Lung microvascular endothelial cell (primary cell): ENCODE measurements around the gene HS3ST6. TPM values are rescaled to one million over a fixed set of nuclear protein-coding genes. Genes with fewer than 3 reads are reported as not detected.
A peak's percentile ranks its signal among the peaks of the same experiment; 100 is the strongest.
"Not testable (repeated sequence)": the region's sequence is repeated elsewhere in the genome, so short reads cannot be mapped to it uniquely, and the experiment has no call there.

ENCODE experiments used
- DNase-seq, 2 donors: peaks; one replicate each; pipeline versions ENCODE4 v3.0.0 to v3.0.0-alpha.2; 2010; ENCODE audit warnings: low read depth in 2 of 2
- total RNA-seq: library from RNA; depleted of rRNA; stranded (reverse); fragments of >200 nt; gene quantifications from 2 replicates; pipeline ENCODE4 v1.2.1, GENCODE V29; 2014

HS3ST6 gene
- total RNA-seq, 1 donor from 2014 or later, result not detected

DNA sequence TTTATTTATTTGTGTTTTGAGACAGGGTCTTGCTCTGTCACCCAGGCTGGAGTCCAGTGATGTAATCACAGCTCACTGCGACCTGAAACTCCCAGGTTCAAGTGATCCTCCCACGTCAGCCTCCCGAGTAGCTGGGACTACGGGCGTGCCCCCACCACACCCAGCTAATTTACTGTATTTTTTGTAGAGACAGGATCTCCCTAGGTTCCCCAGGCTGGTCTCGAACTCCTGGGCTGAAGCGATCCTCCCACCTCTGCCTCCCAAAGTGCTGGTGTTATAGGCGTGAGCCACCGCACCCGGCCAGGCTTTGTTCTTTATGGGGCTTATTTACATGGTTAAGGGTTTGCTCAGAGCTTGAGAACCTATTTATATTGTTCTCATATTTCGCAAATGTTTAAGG, 40.4 kb downstream of the HS3ST6 start:
- no peak for DNase-seq

DNA sequence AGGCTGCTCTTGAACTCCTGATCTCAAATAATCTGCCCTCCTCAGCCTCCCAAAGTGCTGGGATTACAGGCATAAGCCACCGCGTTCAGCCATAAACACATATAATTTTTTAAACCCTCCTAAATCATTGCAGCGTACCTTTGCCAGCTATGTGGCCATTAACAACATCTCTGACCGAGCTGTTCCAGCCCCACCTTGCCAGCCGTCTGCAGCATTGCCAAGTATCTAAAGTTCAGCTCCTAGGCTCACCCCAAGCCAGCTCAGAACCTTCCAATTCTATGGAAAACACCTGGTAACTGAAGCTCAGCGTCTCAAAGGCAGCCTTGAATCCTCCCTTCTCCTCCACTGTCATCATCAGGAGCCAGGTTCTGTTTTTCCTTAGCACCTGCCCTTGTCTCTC, 41.1 kb downstream of the HS3ST6 start:
- no peak for DNase-seq

DNA sequence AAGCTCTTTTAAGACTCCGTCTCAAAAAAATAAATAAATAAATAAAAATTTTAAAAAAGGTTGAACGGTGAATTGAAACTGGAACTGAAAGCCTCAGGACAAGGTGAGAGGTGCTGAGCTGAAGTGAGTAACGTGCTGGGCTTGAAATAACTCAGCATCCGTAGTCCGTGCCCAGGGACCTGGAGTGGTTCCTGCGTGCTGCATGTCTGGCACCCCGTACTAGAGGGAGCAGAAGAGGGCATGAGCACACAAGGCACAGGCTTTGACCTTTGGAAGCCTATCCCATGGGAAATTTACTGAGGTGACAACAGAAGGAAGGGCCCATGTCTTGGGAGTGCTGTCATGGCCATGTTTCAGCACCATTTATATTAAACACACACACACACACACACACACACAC, 41.7 kb downstream of the HS3ST6 start:
- no peak for DNase-seq

DNA sequence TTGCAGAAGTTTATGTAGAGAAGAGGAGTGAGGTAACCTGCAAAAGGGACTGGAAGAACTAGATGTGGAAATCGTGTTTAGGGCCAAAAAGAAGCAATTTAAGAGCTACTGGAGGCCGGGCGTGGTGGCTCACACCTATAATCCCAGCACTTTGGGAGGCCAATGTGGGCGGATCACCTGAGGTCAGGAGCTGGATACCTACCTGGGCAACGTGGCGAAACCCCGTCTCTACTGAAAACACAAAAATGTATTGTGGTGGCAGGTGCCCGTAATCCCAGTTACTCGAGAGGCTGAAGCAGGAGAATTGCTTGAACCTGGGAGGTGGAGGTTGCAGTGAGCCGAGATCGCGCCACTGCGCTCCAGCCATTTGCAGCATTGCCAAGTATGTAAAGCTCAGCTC, 42.1 kb downstream of the HS3ST6 start:
- DNase-seq, result not testable (repeated sequence)

DNA sequence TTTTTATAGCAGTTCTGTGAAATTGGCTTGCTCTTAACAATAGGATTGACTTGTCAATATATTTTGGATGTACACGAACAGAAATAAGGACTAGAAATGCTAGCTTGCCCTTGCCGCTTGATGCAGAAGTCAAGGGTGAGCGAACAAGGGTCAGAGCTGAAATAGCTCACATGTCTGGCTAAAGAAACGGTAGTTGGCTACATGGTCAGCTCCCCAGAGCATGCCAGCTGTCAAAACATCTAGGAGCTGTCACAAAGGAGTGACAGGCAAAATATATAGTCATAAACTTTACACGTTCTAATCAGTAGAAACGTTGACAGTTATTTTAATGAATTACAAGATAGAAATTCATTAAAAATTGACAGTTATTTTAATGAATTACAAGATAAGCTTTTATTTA, 43.4 kb downstream of the HS3ST6 start:
- DNase-seq, result no peak

DNA sequence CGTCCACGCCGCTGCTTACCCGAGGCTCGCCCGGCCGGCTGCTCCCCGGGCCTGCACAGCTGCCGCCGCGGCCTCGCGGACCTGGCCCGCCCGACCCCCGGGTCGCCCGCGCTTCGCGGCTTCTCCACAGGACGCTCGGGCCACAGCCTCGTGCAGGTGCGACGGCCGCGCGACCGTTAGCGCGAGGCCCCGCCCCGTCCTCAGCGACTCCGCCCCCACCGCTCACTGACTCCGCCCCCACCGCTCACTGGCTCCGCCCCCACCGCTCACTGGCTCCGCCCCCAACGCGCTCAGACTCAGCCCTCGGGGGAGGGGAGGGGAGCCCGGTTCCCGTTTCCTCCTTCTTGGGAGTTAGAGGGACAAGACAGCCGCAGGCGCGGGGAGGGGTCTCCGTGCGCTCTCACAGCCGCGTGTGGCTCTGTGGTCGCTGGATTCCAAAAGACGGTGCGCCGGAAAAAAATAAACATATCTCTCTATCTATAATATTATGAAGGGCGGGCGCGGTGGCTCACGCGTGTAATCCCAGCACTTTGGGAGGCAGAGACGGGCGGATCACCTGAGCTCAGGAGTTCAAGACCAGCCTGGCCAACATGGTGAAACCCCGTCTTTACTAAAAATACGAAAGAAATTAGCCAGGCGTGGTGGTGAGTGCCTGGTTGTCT, 46.1 kb downstream of the HS3ST6 start, which contains the start of gene MEIOB:
MEIOB (minus strand) TSS at position 191 of the 662 bp plus-strand sequence. CDS start 3,989 bp downstream, outside the sequence.
- peak; percentile 8 to 34 for DNase-seq

DNA sequence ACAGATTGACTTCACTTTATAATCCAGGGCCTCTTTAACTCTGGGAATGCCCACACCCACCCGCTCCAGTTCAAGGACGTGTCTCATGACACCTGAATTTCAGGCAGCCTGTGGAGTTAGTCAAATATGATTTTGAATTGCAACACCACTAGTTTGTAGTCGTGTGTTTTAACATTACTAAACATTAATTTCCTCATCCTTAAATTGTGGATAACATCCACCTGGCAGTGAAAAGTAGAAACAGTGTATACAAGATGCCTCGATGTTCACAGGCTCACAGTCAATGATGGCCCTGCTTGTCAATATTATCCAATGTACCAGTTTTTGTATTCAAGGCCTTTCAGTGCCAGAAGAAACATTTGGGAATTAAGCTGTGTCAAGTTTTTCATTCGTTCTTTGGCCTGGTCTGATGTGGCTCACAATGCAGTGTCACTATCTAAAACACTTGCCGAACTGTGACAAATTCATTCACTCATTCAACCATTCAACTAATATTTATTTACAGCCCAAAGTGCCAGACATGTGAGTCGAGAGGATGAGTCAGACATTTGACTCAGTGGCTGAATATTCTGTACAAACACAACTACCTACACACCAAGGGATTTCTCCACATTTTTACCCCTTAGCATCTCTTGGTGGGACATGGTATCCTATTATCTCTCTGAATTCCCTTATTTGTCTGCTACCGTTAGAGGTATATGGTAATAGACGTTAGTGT, 47.7 kb downstream of the HS3ST6 start:
- DNase-seq, result peak; percentile 26 to 59

DNA sequence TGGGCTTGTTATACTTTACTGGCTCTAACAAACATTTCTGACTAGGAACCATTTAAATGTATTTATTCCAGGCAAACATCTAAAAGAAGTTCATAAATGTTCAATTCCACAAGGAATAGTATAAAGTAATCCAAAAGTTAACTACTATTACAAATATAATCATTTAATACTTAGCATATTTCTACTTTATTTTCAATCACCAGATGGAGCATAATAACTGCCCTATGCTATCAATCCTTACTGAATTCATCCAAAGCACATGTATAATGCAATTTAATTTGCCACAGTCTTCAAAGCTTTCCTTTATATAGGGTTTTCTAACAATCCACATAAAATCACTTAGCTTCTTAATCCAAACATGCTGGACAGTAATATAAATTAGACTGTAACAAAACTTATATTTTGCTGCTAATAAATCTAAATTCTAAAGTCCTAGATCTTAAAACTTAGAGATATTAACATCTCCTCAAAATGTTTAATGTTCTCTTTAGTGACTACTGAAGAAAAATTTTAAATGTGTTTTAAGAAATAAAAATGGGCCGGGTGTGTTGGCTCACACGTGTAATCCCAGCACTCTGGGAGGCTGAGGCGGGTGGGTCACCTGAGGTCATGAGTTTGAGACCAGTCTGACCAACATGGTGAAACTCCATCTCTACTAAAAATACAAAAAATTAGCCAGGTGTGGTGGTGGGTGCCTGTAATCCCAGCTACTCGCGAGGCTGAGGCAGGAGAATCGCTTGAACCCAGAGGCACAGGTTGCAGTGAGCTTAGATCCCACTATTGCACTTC, 52.1 kb downstream of the HS3ST6 start:
- no peak for DNase-seq

DNA sequence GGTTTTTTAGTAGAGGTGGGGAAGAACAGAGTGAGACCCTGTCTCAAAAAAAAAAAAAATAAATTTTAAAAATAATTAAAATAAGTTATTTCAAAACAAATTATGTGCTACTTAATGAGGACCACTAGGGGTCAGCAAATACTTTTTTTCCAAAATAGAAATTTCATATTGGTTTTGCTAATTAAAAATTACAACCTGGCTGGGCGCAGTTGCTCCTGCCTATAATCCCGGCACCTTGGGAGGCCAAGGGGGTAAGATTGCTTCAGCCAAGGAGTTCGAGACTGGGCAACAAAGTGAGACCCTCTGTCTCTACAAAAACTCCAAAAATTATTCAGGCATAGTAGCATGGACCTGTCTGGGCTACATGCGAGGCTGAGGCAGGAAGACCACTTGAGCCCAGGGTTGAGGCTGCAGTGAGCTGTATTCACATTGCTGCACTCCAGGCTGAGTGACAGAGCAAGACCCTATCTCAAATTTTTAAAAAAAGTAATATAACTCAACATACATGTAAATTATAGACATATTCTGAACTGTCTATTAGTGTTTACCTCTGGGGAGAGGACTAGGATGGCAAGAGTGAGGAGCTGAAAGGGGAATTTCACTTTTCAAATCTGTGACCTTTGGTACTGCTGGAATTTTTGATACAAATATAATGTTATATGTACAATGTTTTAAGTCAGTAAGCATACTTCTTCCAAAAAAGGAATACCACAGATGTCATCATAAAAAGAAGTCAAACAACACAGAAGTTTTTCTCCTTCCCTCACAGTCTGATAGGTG, 54.3 kb downstream of the HS3ST6 start:
- peak; percentile 55 to 65 for DNase-seq

DNA sequence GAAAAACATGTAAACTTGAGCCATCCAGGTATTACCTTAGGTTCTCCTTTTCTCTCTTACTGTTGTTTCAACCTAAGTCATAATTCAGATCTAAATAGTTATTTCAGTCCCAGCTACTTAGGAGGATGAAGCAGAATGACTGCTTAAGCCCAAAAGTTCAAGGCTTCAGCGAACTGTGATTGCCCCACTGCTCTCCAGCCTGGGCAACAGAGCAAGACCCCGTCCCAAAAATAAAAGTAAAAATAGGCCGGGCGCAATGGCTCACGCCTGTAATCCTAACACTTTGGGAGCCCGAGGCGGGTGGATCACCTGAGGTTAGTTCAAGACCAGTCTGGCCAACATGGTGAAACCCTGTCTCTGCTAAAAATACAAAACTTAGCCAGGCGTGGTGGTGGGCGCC, 55.8 kb downstream of the HS3ST6 start:
- no peak for DNase-seq

DNA sequence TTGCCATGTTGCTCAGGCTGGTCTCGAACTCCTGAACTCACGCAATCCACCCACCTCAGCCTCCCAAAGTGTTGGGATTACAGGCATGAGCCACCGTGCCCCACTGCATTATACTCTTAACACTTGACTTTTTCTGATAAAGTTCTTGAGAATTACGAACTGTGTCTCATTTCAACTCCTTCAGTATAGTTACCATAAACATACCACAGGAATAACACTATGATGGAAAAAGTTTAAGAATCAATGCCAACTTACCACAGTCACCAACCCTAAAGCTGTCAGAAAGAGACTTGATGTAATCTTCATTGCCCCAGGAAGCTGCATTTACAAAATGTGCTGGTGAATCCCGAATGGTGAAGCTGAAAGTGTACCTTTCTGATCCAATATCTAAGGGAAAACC, 56.5 kb downstream of the HS3ST6 start:
- no peak for DNase-seq

Other genes starting within 250 kb of the HS3ST6 start
- 33.1 and 48.4 TPM in 2 replicates for gene JPT2, start 240.1 kb downstream of the HS3ST6 start, total RNA-seq
- gene MAPK8IP3, start 212.2 kb downstream of the HS3ST6 start, total RNA-seq, result 12.4 and 22.0 TPM in 2 replicates
- gene NME3, start 146.9 kb downstream of the HS3ST6 start, total RNA-seq, result 32.3 and 47.4 TPM in 2 replicates
- 2.4 and 4.0 TPM in 2 replicates for gene EME2, start 145.6 kb downstream of the HS3ST6 start, total RNA-seq
- gene MRPS34, start 145.3 kb downstream of the HS3ST6 start, total RNA-seq, result 50.4 and 57.1 TPM in 2 replicates
- 32.7 and 49.8 TPM in 2 replicates for gene SPSB3, start 135.8 kb downstream of the HS3ST6 start, total RNA-seq
- 56.7 and 57.3 TPM in 2 replicates for gene NUBP2, start 135.5 kb downstream of the HS3ST6 start, total RNA-seq
- gene IGFALS, start 124.7 kb downstream of the HS3ST6 start, total RNA-seq, result not detected in 2 replicates
- gene HAGH, start 91.6 kb downstream of the HS3ST6 start, total RNA-seq, result 58.2 and 71.8 TPM in 2 replicates
- 74.3 and 81.7 TPM in 2 replicates for gene FAHD1, start 91.2 kb downstream of the HS3ST6 start, total RNA-seq
- not detected in 2 replicates for gene MEIOB, start 46.3 kb downstream of the HS3ST6 start, total RNA-seq
- gene MSRB1, start 24.8 kb upstream of the HS3ST6 start, total RNA-seq, result 8.3 and 11.9 TPM in 2 replicates
- not detected in 2 replicates for gene RPL3L, start 36.3 kb upstream of the HS3ST6 start, total RNA-seq
- 113 and 126 TPM in 2 replicates for gene NDUFB10, start 41.1 kb upstream of the HS3ST6 start, total RNA-seq
- gene RPS2, start 46.4 kb upstream of the HS3ST6 start, total RNA-seq, result 2,011 and 3,024 TPM in 2 replicates
- gene RNF151, start 48.4 kb upstream of the HS3ST6 start, total RNA-seq, result not detected in 2 replicates
- gene TBL3, start 53.6 kb upstream of the HS3ST6 start, total RNA-seq, result 20.5 and 21.2 TPM in 2 replicates
- gene NOXO1, start 63.1 kb upstream of the HS3ST6 start, total RNA-seq, result under 0.01 TPM in 2 replicates
- gene GFER, start 65.8 kb upstream of the HS3ST6 start, total RNA-seq, result 8.1 and 8.5 TPM in 2 replicates
- gene SYNGR3, start 71.6 kb upstream of the HS3ST6 start, total RNA-seq, result 0.40 and 2.0 TPM in 2 replicates
- gene ZNF598, start 91.4 kb upstream of the HS3ST6 start, total RNA-seq, result 8.9 and 9.7 TPM in 2 replicates
- 0.44 and 0.60 TPM in 2 replicates for gene NPW, start 101.4 kb upstream of the HS3ST6 start, total RNA-seq
- 42.1 and 47.6 TPM in 2 replicates for gene NHERF2, start 108.5 kb upstream of the HS3ST6 start, total RNA-seq
- gene NTHL1, start 129.4 kb upstream of the HS3ST6 start, total RNA-seq, result 22.8 and 31.2 TPM in 2 replicates
- gene TSC2, start 129.6 kb upstream of the HS3ST6 start, total RNA-seq, result 23.8 and 29.0 TPM in 2 replicates
- gene PKD1, start 217.5 kb upstream of the HS3ST6 start, total RNA-seq, result 18.5 and 31.5 TPM in 2 replicates
- 0.20 and 0.65 TPM in 2 replicates for gene RAB26, start 230.2 kb upstream of the HS3ST6 start, total RNA-seq
- gene TRAF7, start 237.4 kb upstream of the HS3ST6 start, total RNA-seq, result 60.8 and 63.9 TPM in 2 replicates